Measurements from ENCODE around the gene ATP5MG. TPM values are rescaled to one million over a fixed set of nuclear protein-coding genes. Genes with fewer than 3 reads are reported as not detected.

Gene ATP5MG
- total and polyA plus RNA-seq, 2 donors (not counting 1 experiment from before 2014, with no cell fraction given) = 118 to 142 TPM

GRCh38 chr11:118417801-118418200 lies 16.4 kb downstream of the ATP5MG start:
- no peak overlapping the region for H2AFZ ChIP-seq (ENCODE audit: insufficient read depth, low read depth, low read length, poor library complexity, severe bottlenecking)
- Mint-ChIP-seq H3K4me1 (no peaks in the 10 kb centered on the region), H3K9me3 (ENCODE audit: insufficient read depth) (no peaks in the 10 kb centered on the region), H3K4me3 (no peak overlapping the region), H3K27me3 (peaks cover 3% of the 10 kb centered on the region), H3K27ac (no peak overlapping the region)
- no peak overlapping the region for H3K9ac ChIP-seq (ENCODE audit: low read length)
- TF ChIP-seq CTCF (IDR thresholded peaks at IDR 0.05) (no peak), EZH2 (IDR thresholded peaks at IDR 0.05; ENCODE audit: borderline replicate concordance, insufficient read depth, low read depth, low read length, poor library complexity, severe bottlenecking) (no peak)
- H3K36me3 ChIP-seq (replicated peaks in 1 of 2; ENCODE audit: control extremely low read depth in 1 of 2, control insufficient read depth in 1 of 2, extremely low read depth in 1 of 2, insufficient read depth in 2 of 2, low read length in 1 of 2) = peaks cover 0 to 4% of the 10 kb centered on the region in 2 experiments
- H3K27me3 ChIP-seq (replicated peaks in 1 of 4; ENCODE audit: control extremely low read depth in 1 of 4, control insufficient read depth in 3 of 4, insufficient read depth in 4 of 4, low read length in 3 of 4) = no peaks in the 10 kb centered on the region
- H3K9me3 ChIP-seq (ENCODE audit: control extremely low read depth in 1 of 3, control insufficient read depth in 2 of 3, insufficient read depth in 1 of 3, low read length in 2 of 3) = no peaks in the 10 kb centered on the region
- no peaks in the 10 kb centered on the region for H3K4me1 ChIP-seq (ENCODE audit: control insufficient read depth in 2 of 2, insufficient read depth in 2 of 2, low read length in 2 of 2)
- no peaks in the 10 kb centered on the region for H3K79me2 ChIP-seq (ENCODE audit: control insufficient read depth, insufficient read depth, low read length)
- no peak overlapping the region for H3K4me3 ChIP-seq (ENCODE audit: control extremely low read depth in 1 of 5, extremely low read depth in 1 of 5, insufficient read depth in 1 of 5, low read depth in 2 of 5, low read length in 4 of 5)
- intact Hi-C loops (cut with micrococcal nuclease) = no loop called here
- CTCF ChIA-PET = no interaction called here
- no peaks in the 10 kb centered on the region for H4K20me1 ChIP-seq (ENCODE audit: control insufficient read depth, insufficient read depth, low read length, poor library complexity, severe bottlenecking)
- DNase-seq = no peak
- POLR2A ChIA-PET = no interaction called here
- WGBS (ENCODE audit: insufficient coverage) = no CpG with 5 or more reads among the region's 4 CpGs
- ATAC-seq (ENCODE audit: low read depth) = no peak
- no peak overlapping the region for H3K4me2 ChIP-seq (replicated peaks; ENCODE audit: low read depth, low read length, poor library complexity, severe bottlenecking)
- H3K27ac ChIP-seq (ENCODE audit: low read length in 2 of 2) = no peak overlapping the region

GRCh38 chr11:118418766-118419165 lies 17.4 kb downstream of the ATP5MG start:
- Histone ChIP-seq H2AFZ (ENCODE audit: insufficient read depth, low read depth, low read length, poor library complexity, severe bottlenecking) (no peak overlapping the region), H3K27ac (ENCODE audit: low read length in 2 of 2) (no peak overlapping the region), H3K9ac (ENCODE audit: low read length) (no peak overlapping the region), H3K4me1 (ENCODE audit: control insufficient read depth in 2 of 2, insufficient read depth in 2 of 2, low read length in 2 of 2) (no peaks in the 10 kb centered on the region), H3K36me3 (replicated peaks in 1 of 2; ENCODE audit: control extremely low read depth in 1 of 2, control insufficient read depth in 1 of 2, extremely low read depth in 1 of 2, insufficient read depth in 2 of 2, low read length in 1 of 2) (peaks cover 0 to 3% of the 10 kb centered on the region in 2 experiments), H3K79me2 (ENCODE audit: control insufficient read depth, insufficient read depth, low read length) (no peaks in the 10 kb centered on the region), H3K4me3 (ENCODE audit: control extremely low read depth in 1 of 5, extremely low read depth in 1 of 5, insufficient read depth in 1 of 5, low read depth in 2 of 5, low read length in 4 of 5) (no peak overlapping the region), H3K27me3 (replicated peaks in 1 of 4; ENCODE audit: control extremely low read depth in 1 of 4, control insufficient read depth in 3 of 4, insufficient read depth in 4 of 4, low read length in 3 of 4) (no peaks in the 10 kb centered on the region), H3K9me3 (ENCODE audit: control extremely low read depth in 1 of 3, control insufficient read depth in 2 of 3, insufficient read depth in 1 of 3, low read length in 2 of 3) (no peaks in the 10 kb centered on the region), H4K20me1 (ENCODE audit: control insufficient read depth, insufficient read depth, low read length, poor library complexity, severe bottlenecking) (no peaks in the 10 kb centered on the region), H3K4me2 (replicated peaks; ENCODE audit: low read depth, low read length, poor library complexity, severe bottlenecking) (no peak overlapping the region)
- TF ChIP-seq CTCF (IDR thresholded peaks at IDR 0.05) (no peak), EZH2 (IDR thresholded peaks at IDR 0.05; ENCODE audit: borderline replicate concordance, insufficient read depth, low read depth, low read length, poor library complexity, severe bottlenecking) (no peak)
- Mint-ChIP-seq H3K27ac (no peak overlapping the region), H3K27me3 (peaks cover 3% of the 10 kb centered on the region), H3K4me1 (no peaks in the 10 kb centered on the region), H3K9me3 (ENCODE audit: insufficient read depth) (no peaks in the 10 kb centered on the region), H3K4me3 (no peak overlapping the region)
- 100% methylated on average over 3 of the region's 5 CpGs for WGBS (ENCODE audit: insufficient coverage)
- ChIA-PET CTCF (no interaction called here), POLR2A (interaction anchor here (0.6 kb wide), 1 partner anchor 465 kb away, joined by 3 read pairs; the partner anchor contains the start of gene CXCR5)
- no peak for ATAC-seq (ENCODE audit: low read depth)
- no peak for DNase-seq
- intact Hi-C loops (cut with micrococcal nuclease) = no loop called here
